ENCODE measurements around the gene TIFAB.
"Not testable (repeated sequence)": the region's sequence is repeated elsewhere in the genome, so short reads cannot be mapped to it uniquely, and the experiment has no call there.

The TIFAB gene

GRCh38 chr5:135452321-135453030 is at the start of gene TIFAB:
Gene TIFAB (minus strand): TSS chr5:135452351. CDS start chr5:135449939, 2,412 bp downstream.
- DNase-seq (ENCODE audit: low read depth) = no peak

GRCh38 chr5:135498637-135498995 is 46.5 kb upstream of the TIFAB start:
- DNase-seq (ENCODE audit: low read depth) = no peak

- no peak for DNase-seq (ENCODE audit: low read depth)
These were observed 46.0 kb upstream of the TIFAB start for GRCh38 chr5:135497971-135498636.

- DNase-seq (ENCODE audit: low read depth) = not testable (repeated sequence)
These were observed 43.4 kb upstream of the TIFAB start for GRCh38 chr5:135495531-135495930.

GRCh38 chr5:135494196-135494595 is 42.0 kb upstream of the TIFAB start:
- no peak for DNase-seq (ENCODE audit: low read depth)

GRCh38 chr5:135493406-135494180 is 41.4 kb upstream of the TIFAB start:
- no peak for DNase-seq (ENCODE audit: low read depth)

- no peak for DNase-seq (ENCODE audit: low read depth)
These were observed 40.1 kb upstream of the TIFAB start for GRCh38 chr5:135492319-135492626.

- no peak for DNase-seq (ENCODE audit: low read depth)
These were observed 39.6 kb upstream of the TIFAB start for GRCh38 chr5:135491552-135492318.

- DNase-seq (ENCODE audit: low read depth) = no peak
These were observed 38.9 kb upstream of the TIFAB start for GRCh38 chr5:135491038-135491551.

- no peak for DNase-seq (ENCODE audit: low read depth)
These were observed 38.3 kb upstream of the TIFAB start for GRCh38 chr5:135490245-135491037.

- DNase-seq (ENCODE audit: low read depth) = no peak
These were observed 37.5 kb upstream of the TIFAB start for GRCh38 chr5:135489466-135490244.

GRCh38 chr5:135488727-135489465 is 36.7 kb upstream of the TIFAB start:
- no peak for DNase-seq (ENCODE audit: low read depth)

- no peak for DNase-seq (ENCODE audit: low read depth)
These were observed 35.8 kb upstream of the TIFAB start for GRCh38 chr5:135487839-135488514.

GRCh38 chr5:135487037-135487395 is 34.9 kb upstream of the TIFAB start:
- no peak for DNase-seq (ENCODE audit: low read depth)

GRCh38 chr5:135486131-135487036 is 34.2 kb upstream of the TIFAB start:
- no peak for DNase-seq (ENCODE audit: low read depth)

- no peak for DNase-seq (ENCODE audit: low read depth)
These were observed 32.5 kb upstream of the TIFAB start for GRCh38 chr5:135484674-135485086.

GRCh38 chr5:135483254-135483653 is 31.1 kb upstream of the TIFAB start:
- no peak for DNase-seq (ENCODE audit: low read depth)

GRCh38 chr5:135482381-135482933 is 30.3 kb upstream of the TIFAB start:
- no peak for DNase-seq (ENCODE audit: low read depth)

All from activated gamma-delta T cell treated with anti-CD3 and anti-CD28 coated beads, Interleukin-2, amount 50 U/mL, for 16 hours (primary cell).